ENCODE data around the gene ELMO2. TPM values are rescaled to one million over a fixed set of nuclear protein-coding genes. Genes with fewer than 3 reads are reported as not detected.

Gene ELMO2
- total RNA-seq, 2 donors from 2014 or later: 47.7 to 117 TPM

GRCh38 chr20:46346770-46347169, 59.6 kb downstream of the ELMO2 start:
- no peak overlapping the region for H3K27ac ChIP-seq
- no peaks in the 10 kb centered on the region for H3K36me3 ChIP-seq
- no peaks in the 10 kb centered on the region for H3K9me3 ChIP-seq
- intact Hi-C loops (cut with DNase I): loop anchor here (5.0 kb wide), 1 partner anchor 214 kb away; no protein-coding TSS in a partner anchor
- 88% methylated on average over 8 of the region's 8 CpGs for WGBS
- TF ChIP-seq POLR2AphosphoS5 (IDR thresholded peaks at IDR 0.05): no peak
- TF ChIP-seq, protein P1, sequence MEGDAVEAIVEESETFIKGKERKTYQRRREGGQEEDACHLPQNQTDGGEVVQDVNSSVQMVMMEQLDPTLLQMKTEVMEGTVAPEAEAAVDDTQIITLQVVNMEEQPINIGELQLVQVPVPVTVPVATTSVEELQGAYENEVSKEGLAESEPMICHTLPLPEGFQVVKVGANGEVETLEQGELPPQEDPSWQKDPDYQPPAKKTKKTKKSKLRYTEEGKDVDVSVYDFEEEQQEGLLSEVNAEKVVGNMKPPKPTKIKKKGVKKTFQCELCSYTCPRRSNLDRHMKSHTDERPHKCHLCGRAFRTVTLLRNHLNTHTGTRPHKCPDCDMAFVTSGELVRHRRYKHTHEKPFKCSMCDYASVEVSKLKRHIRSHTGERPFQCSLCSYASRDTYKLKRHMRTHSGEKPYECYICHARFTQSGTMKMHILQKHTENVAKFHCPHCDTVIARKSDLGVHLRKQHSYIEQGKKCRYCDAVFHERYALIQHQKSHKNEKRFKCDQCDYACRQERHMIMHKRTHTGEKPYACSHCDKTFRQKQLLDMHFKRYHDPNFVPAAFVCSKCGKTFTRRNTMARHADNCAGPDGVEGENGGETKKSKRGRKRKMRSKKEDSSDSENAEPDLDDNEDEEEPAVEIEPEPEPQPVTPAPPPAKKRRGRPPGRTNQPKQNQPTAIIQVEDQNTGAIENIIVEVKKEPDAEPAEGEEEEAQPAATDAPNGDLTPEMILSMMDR (IDR thresholded peaks at IDR 0.05): no peak
- no peak for TF ChIP-seq POLR2A (IDR thresholded peaks at IDR 0.05)
- H3K4me3 ChIP-seq: no peak overlapping the region
- H3K4me1 ChIP-seq (replicated peaks): no peaks in the 10 kb centered on the region
- no peak for DNase-seq (ENCODE audit: low spot score)
- H3K27me3 ChIP-seq (replicated peaks; ENCODE audit: insufficient read depth): no peaks in the 10 kb centered on the region

- Histone ChIP-seq H3K4me3 (no peak overlapping the region), H3K4me1 (replicated peaks) (no peaks in the 10 kb centered on the region), H3K27ac (no peak overlapping the region), H3K27me3 (replicated peaks; ENCODE audit: insufficient read depth) (no peaks in the 10 kb centered on the region), H3K36me3 (no peaks in the 10 kb centered on the region), H3K9me3 (no peaks in the 10 kb centered on the region)
- intact Hi-C loops (cut with DNase I): loop anchor here (5.0 kb wide), 1 partner anchor 212 kb away; no protein-coding TSS in a partner anchor
- TF ChIP-seq POLR2AphosphoS5 (IDR thresholded peaks at IDR 0.05) (no peak), POLR2A (IDR thresholded peaks at IDR 0.05) (no peak)
- TF ChIP-seq, protein P1 (IDR thresholded peaks at IDR 0.05): no peak
- DNase-seq (ENCODE audit: low spot score): no peak
- WGBS: 59% methylated on average over 8 of the region's 8 CpGs
Measured at GRCh38 chr20:46344488-46345162, 61.8 kb downstream of the ELMO2 start.

DNA sequence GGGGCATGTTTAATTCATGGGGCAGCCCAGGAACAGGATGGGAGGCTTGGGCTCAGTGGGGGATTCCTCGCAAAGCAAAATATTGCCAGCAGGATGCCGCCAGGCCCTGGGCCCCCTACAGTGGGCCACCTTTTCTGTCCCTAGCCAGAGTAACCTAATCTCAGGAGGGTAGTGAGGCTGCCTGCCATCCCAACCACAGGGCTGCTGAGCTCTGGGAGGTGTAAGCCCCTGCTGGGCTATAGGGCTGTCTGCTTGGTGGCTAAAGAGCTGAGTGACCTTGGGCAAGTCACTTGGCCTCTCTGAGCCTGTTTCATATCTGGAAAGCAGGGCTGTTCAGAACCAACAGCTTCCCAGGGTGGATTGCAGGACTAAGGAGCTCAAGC, 62.4 kb downstream of the ELMO2 start:
- no peak overlapping the region for H3K4me3 ChIP-seq
- H3K4me1 ChIP-seq (replicated peaks): no peaks in the 10 kb centered on the region
- no peak overlapping the region for H3K27ac ChIP-seq
- no peaks in the 10 kb centered on the region for H3K27me3 ChIP-seq (replicated peaks; ENCODE audit: insufficient read depth)
- TF ChIP-seq POLR2A (IDR thresholded peaks at IDR 0.05) (no peak), POLR2AphosphoS5 (IDR thresholded peaks at IDR 0.05) (no peak)
- TF ChIP-seq, protein P1 (IDR thresholded peaks at IDR 0.05): no peak
- 36% methylated on average over 2 of the region's 2 CpGs for WGBS
- intact Hi-C loops (cut with DNase I): no loop called here
- H3K36me3 ChIP-seq: no peaks in the 10 kb centered on the region
- DNase-seq (ENCODE audit: low spot score): no peak
- H3K9me3 ChIP-seq: no peaks in the 10 kb centered on the region

- DNase-seq (ENCODE audit: low spot score): no peak
- no peaks in the 10 kb centered on the region for H3K9me3 ChIP-seq
- no peak overlapping the region for H3K4me3 ChIP-seq
- WGBS: 5% methylated on average over 17 of the region's 17 CpGs
- no peak overlapping the region for H3K27ac ChIP-seq
- no peaks in the 10 kb centered on the region for H3K36me3 ChIP-seq
- intact Hi-C loops (cut with DNase I): no loop called here
- H3K4me1 ChIP-seq (replicated peaks): no peaks in the 10 kb centered on the region
- no peaks in the 10 kb centered on the region for H3K27me3 ChIP-seq (replicated peaks; ENCODE audit: insufficient read depth)
- TF ChIP-seq POLR2AphosphoS5 (IDR thresholded peaks at IDR 0.05) (no peak), POLR2A (IDR thresholded peaks at IDR 0.05) (no peak)
- TF ChIP-seq, protein P1 (IDR thresholded peaks at IDR 0.05): no peak
Measured at GRCh38 chr20:46343348-46343974, 63.0 kb downstream of the ELMO2 start.

All from prostate gland (tissue), 2 donors.